HL-60/S4 treated with phorbol 12-myristate 13-acetate at 8.2 ng/mL for 4 days and 3 days (cell line): ENCODE data around the gene CALM3.
"Not testable (repeated sequence)": the region's sequence is repeated elsewhere in the genome, so short reads cannot be mapped to it uniquely, and the experiment has no call there.

Experiments
- in situ Hi-C: fragments of 300-500 bp; cut with MboI; formaldehyde crosslinking; loops from 2 replicates; pipeline ENCODE4 v1.15.0; 2022; ENCODE audit warnings: low sequenced_read_pairs

The CALM3 gene

DNA sequence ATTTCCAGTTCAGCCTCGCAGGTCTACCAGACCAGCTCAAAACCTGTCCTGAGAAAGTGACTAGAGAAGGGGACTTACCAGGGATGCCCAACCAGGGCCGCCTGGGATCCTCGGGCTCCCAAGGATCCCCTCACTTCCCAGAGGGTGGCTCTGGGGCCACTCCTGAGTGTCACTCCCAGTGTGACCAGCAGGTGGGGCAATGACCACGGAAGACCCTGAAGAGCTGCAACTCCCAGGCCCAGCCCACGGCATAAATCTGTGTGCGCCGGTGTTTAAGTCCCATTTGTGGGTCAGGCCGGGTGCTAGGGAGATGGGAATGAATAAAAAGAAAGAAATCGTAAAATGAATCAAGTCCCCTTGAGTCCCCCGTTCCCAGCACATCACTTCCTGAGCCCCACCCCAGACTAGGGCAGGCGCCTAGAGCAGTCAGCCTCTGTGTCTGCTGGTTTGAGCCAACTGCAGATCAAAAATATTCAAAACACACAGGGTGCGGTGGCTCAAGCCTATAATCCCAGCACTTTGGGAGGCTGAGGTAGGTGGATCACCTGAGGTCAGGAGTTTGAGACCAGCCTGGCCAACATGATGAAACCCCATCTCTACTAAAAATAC is 13.1 kb downstream of the CALM3 start:
- in situ Hi-C loops, result no loop called here

DNA sequence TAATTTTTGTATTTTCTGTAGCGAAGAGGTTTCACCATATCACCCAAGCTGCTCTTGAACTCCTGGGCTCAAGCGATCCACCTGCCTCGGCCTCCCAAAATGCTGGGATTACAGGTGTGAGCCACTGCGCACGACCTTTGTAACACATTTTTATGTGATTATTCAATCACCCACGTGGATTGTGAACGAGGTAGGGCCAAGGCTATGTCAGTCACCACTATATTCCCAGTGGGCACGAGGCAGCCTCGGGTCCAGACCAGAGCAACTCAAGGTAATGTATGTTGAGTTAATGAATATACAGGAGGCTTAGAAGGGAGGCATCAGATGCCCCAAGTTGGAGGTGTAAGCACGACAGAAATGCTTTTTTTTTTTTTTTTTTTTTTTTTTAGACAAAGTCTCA is 14.8 kb downstream of the CALM3 start:
- in situ Hi-C loops, result no loop called here

DNA sequence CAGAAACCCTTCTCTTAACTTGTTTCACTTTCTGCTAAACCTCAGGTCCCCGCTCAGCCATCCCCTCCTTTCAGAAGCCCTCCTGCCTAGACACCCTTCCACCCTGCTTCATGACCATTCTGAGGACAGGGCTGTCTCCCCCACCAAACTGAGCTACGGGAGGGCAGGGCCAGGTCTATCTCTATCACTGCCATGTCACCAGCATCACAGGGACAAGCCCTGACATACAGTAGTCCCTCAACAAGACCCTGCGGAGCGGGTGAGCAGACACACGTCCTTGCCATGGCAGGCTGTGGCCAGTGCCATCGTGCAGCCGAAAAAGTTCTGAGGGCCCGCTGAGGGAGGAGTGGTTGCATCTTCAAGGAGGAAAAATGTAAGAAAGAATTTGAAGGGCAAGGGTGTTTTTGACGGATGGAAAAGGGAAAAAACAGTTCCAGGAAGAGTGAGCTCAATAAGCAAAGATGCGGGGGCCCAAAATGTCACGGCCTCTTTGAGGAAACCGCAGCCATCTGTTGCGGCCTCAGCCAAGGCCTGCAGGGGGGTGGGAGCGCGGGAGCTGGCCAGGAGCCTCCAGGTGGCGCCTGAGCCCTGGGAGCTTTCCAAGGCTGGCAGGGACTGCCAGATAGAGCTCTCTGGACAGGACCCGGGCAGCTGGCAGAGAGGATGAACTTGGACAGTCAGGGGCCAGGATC is 15.6 kb downstream of the CALM3 start:
- in situ Hi-C loops, result no loop called here

DNA sequence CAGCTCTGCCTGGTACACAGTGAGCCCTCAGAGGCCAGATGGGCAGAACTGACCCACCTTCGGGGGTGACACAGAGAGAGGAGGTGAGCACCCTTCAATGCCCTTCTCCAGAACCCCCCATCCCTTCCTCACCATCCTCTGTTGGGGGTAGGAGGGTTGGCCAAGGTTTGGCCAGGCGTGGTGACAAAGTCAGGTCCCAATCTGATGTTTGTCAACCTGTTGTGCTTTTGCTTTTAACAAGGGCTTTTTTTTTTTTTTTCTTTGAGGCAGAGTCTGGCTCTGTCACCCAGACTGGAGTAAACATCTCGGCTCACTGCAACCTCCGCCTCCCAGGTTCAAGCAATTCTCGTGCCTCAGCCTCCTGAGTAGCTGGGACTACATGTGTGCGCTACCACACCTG is 16.5 kb downstream of the CALM3 start:
- in situ Hi-C loops, result no loop called here

DNA sequence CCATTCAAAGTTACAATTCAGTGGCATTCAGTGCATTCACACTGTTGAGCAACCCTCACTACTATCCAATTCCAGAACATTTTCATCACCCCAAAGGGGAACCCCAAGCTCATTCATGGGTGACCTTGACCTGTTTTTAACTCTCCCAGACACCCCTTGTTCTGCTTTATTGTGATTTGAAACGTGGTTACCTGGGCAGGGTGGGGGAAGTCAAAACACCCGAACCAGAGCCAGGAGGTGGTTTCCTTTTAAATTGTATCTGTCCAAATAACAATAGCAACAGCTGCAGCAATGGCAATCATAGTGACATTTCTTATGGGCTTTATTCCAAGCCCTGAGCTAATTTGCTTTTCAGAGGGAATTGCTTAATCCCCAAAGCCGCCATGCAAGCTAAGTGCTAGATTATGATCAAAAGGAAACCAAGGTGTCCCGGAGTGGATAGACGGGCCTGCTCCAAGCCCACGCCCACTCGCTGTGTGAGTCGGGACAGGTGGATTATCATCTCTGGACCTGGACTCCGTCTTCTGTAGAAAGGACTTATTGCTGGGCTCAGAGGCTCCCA is 17.6 kb downstream of the CALM3 start:
- in situ Hi-C loops, result no loop called here

DNA sequence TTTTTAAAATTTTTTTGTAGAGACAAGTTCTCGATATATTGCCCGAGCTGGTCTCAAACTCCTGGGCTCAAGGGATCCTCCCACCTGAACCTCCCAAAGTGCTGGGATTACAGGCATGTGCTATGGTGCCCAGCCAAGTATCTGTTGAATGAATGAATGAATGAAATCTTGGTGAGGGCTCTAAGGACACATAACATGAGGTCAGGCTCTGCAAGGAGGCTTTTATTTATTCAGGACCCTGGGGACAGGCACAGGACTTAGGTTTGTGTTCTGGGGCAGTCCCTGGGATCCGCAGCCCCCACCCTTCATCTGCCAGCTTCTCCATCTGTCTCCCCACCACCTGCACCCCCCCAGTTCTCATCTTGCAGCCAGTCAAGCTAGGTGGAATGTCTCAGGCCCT is 19.1 kb downstream of the CALM3 start:
- in situ Hi-C loops, result no loop called here

DNA sequence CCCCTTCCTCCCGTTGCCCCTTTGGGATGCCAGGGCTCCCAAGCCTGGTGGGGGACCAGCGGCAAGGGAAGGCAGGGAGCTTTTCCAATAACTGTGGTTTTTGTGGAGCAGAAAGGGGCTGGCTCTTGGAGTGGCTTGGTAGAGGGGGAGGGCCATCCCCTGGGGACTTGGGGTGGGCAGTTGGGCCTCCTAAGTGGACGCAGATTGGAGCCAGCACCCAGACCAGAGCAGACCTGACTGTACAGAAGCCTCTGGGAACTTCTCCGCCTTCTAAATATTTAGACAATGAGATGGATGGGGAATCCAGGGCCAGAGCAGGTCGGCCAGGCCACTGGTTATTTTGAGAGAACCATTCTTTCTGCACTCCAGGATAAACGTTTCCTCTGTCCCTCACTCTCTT is 19.6 kb downstream of the CALM3 start:
- in situ Hi-C loops, result no loop called here

DNA sequence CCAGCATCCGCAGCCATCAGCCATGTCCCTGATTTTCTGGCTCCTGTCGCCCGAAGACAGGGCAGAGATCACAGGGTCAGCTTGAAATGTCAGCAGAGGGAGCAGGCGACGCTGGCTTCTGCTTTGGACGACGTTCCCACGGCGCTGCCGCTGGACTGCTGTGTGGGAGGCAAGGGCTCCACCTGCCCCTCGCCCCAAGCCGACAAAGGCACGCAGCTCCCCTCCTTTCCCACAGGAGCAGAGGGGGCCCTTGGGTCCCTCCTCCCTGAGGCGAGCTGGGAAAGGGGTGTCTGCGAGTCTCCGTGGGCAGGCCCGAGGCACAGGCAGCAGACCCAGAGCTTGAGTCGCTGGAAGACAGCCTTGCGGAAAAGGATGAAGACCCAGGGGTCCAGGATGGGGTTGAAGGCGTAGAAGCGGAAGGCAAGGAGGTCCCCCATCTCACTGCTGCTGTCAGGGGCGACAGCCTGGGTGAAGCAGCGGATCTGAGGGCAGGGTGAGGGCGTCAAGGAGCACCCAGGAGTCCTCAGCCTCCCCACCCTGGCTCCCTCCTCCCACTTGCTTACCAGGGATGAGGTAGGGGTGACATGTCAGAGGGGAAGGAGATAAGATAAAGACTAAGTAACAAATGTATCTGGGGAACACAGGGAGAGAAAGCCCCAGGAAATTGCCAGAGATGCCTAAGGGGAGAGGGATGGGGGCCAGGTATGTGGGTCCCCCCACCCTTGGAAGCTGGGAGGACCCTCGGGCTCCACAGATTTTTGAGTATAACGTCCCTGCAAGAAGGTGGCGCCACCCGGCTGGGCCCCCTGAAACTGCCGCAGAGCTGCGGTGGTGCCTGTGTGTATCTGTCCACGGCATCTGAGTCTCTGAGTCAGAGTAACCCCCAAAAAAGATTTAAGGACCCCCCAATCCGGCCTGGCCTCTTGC is 20.3 kb downstream of the CALM3 start:
- in situ Hi-C loops, result no loop called here

DNA sequence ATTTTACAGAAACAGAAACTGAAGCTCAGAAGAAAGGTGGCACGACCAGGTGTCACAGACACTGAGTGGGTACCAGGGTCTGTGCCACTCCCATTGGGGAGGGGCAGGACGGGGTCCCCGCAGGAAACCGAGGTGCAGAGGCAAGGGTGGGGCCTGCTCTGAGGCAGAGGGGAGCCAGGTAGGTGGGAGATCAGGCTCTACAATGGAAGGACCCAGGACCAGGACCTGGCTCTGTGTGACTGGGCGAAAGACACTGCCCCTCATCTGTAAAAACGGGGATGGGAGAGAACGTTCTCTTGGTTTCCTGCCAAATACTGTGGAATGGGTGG is 21.0 kb downstream of the CALM3 start:
- in situ Hi-C loops, result no loop called here

DNA sequence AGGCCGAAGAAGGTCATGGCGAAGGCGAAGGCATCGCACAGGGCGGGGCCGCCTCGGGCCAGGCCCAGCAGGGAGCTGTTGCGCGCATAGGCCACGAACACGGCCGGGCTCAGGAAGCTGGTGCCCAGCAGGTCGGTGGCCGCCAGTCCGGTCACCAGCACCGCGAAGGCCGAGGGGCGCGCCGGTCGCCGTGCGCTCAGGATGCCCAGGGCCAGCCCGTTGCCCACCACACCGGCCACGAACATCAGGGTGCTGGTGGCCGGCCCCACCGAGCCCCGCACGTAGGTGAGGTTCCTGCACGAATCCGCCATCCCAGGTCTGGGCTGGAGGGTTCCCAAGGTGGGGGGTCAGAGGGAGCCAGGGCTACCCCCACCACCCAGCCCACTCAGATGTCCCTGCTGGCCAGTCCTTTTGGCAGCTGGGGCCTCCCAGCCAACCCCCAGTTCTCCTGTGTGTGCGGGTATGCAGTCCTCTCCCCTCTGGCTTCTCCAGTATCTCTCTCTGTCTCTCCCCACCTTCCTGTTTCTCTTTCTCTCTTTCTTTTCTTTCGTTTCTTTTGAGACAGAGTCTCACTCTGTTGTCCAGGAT is 22.9 kb downstream of the CALM3 start:
- in situ Hi-C loops, result no loop called here

DNA sequence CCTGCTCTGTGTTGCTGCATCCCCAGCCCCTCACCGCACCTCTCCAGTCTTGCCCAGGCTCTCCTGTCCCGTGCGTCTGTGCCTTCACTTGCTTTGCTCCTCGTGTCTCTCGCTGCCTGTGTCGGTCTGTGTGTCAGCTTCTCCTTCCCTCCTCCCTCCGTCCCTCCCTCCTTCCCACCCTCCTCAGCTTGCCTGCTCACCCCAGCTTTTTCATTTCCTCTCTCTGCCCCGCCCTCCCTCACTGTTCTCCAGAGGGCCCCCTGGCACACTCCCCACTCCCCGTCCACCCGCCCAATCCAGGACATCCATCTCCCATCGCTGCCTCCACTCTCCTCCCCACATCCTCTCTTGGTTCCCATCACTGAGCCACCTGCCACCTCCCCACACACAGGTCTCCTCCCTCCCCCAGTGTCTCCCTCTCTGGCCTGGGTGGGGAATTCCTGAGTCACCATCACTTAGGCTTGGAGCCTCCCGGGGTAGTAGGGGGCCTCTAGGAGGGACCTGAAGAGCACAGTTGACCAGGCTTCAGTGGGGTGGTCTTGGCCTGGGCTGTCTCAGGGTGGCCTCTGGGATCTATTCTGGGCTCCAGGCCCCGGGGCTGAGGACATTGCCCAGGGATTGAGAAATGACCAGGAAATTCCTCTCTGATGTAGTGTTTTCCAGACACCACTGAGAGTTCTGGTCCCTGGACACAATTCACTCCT is 24.0 kb downstream of the CALM3 start, which contains the start of gene PTGIR:
Gene PTGIR, minus strand, starts transcription at position 132 of the 704 bp plus-strand sequence. CDS start 864 bp downstream, outside the sequence.
- in situ Hi-C loops, result no loop called here

DNA sequence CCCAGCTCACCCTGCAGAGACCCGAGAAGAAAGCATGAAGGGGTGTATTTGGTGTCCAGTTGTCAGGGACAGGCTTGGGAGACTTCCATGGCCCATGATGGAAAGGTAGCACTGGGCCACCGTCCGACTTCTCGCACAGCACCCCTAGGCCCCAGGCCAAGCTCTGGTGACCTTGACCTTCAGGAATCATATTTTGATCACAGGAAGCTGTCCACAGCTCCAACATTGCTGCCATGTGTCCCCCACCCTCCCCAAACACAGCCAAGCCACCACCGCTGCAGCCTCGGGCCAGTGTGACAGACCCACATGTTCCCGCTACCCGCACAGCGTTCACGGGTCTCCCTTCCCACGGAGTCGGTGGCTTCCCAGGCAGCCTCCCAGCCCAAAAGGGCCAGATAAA is 24.6 kb downstream of the CALM3 start:
- in situ Hi-C loops, result no loop called here

DNA sequence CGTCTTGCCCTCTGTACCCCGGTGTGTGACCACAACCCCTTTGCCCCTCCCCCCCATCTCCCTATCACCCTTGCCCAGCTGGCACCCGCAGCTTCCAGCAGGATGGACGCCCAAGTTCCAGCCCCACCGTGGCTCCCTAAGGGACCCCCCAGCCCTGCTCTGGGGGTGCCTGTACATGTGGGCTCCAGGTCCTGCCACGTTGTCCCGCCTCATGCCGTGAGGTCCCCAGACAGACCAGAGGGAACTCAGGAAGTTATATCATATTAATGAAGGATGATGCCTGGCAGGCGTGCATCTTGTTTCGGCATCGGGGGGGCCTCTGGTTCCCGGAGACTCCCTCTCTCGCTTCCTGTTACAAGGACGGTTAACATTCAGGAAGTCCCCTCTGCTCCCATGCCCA is 25.3 kb downstream of the CALM3 start:
- in situ Hi-C loops, result no loop called here

DNA sequence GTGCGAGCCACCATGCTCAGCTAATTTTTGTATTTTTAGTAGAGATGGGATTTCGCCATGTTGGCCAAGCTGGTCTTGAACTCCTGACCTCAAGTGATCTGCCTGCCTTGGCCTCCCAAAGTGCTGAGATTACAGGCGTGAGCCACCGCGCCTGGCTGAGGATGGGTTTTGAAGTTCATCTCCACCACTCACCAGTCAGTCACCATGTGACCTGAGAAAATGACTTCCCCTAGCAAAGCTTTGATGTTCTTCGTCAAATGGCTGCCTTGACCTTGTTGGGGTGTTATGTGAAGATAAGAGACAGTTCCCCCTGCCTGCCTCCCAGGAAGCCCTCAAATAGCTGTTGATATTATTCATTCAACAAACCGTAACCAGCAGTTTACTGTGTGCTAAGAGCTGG is 27.8 kb downstream of the CALM3 start:
- in situ Hi-C loops, result not testable (repeated sequence)

DNA sequence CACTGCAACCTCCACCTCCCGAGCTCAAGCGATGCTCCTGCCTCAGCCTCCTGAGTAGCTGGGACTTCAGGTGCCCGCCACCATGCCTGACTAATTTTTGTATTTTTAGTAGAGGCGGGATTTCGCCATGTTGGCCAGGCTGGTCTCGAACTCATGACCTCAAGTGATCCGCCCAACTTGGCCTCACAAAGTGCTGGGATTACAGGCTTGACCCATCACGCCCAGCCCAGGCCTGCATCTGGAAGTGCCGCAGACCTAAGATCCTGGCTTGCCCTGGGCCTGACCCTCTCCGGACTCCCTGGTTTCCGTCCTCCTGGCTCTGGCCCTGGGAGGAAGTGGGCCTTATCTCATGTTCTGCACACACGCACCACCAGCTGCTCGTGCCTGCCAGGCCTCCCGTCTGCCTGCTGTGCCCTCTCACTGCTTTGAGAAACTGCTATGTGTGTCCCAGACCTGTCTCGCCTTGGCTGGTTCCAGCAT is 28.5 kb downstream of the CALM3 start:
- in situ Hi-C loops, result no loop called here

DNA sequence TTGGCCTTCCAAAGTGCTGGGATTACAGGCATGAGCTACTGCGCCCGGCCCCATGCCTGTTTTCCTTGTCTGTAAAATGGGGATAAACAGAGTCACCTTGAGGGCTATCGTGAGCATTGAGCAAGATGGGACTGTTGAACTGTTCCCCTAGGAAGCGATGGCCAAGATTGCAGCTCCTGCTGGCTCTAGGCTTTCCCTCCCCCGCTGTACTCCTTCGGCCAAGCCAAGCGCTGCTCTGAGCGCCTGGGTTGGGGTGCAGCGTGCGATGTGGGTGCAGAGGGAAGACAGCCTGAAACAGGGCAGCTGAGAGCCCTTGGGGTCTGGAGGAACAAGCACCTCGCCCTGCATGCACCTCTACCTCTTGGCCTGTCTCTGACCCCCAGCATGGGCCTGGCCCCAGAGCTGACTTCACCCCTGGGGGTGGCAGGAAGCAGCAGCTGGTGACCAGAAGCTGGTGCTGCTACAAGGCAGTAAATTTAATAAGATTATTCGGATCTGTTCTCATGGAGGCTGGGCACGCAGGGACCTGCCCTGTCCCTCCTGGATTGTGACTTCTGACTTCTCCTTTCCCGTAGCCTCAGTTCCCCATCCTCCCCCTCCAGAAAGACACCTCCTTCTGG is 29.6 kb downstream of the CALM3 start:
- in situ Hi-C loops, result no loop called here

DNA sequence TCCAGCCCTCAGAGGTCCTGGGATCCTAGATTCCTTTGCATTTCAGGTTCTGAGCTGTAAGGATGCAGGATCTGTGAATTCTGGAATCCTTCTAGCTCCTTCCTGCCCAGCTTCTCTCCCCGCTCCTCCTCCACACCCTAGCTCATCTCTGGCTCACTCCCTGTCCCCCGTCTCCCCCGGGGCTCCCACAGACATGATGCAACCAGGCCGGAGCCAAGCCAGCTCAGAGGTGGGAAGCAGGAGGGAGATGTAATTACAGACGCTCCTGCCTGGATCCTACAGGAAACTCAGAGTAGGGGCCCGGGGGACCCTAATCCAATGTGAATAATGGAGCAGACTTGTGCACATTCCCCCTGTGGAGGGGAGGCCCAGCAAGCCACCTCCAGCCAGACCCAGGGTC is 30.4 kb downstream of the CALM3 start:
- in situ Hi-C loops, result no loop called here

DNA sequence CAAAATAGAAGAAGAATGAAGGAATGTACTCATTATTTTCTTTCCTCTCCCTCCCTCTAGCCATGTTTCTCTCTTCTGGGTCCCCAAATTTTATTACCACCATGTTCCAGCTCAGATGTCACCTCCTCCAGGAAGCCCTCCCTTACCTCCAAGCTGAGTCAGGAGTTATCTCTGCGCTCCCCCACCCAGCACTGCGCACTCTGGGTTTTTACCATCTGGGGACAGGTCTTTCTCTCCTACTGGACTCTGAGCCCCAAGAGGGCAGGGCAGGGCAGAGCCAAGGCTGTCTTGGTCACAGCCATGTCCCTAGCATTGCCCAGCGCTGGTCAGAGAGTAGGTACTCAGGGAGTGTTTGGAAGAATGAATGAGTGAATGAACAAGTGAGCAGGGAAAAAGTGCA is 32.0 kb downstream of the CALM3 start:
- in situ Hi-C loops, result no loop called here

DNA sequence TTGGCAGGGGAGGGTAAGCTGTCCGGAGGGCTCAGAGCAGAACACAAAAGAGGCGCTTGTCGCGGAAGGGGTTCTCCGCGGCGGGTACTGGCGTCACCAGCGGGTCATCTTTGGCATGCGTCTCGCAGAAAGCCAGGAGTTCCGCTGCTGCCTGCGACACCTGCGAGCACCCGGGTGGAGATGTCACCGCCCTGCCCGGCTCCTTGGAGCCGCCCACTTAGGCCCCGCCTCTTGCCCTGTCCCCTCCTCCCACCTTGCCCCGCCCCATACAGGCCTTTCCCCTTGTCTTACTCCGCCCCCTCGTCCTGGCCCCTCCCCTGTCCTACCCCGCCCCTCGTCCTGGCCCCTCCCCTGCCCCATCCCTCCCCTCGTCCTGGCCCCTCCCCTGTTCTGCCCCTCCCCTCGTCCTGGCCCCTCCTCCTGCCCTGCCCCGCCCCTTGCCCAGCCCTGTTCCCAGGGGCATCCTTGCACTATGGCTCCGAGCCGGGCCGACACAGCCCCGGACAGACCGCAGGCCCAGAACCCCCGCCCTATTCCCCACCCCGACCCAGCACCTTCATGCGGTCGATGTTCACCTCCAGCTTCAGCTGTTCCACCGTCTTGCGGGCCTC is 33.0 kb downstream of the CALM3 start:
- in situ Hi-C loops, result no loop called here
